GM12878 (cell line): Measurements from ENCODE around the gene RYK. TPM values are rescaled to one million over a fixed set of nuclear protein-coding genes. Genes with fewer than 3 reads are reported as not detected.

Experiments
- ATAC-seq: fragments of 200-7000 bp; cut with Tn5 transposase; 3 replicates; pipeline ENCODE4 v1.9.1; 2020; ENCODE audit warnings: mild to moderate bottlenecking, moderate library complexity
- BruUV-seq: library from RNA; stranded (reverse); fragments of 400-500 nt; replicated peaks from 2 replicates; lab custom pipeline; 2021; lab: Mats Ljungman, UMichigan
- CTCF ChIA-PET: fragments of 300-600 bp; sonication (Branson Sonifier 250); formaldehyde crosslinking; extraction: SDS; loops from one replicate; lab custom pipeline; 2021; ENCODE audit warnings: inconsistent platforms; lab: Yijun Ruan, JAX
- POLR2A ChIA-PET: fragments of 350-600 bp; formaldehyde crosslinking; extraction: SDS; loops from one replicate; lab custom pipeline; 2021; ENCODE audit warnings: inconsistent platforms; lab: Charles Lee
- RAD21 ChIA-PET: fragments of 300-600 bp; sonication (Branson Sonifier 250); formaldehyde crosslinking; loops from one replicate; lab custom pipeline; 2023; ENCODE audit warnings: antibody characterized with exemption; ENCODE audit not compliant: unreplicated experiment; lab: Charles Lee
- SMC1A ChIA-PET: fragments of 300-600 bp; sonication (Branson Sonifier 250); formaldehyde crosslinking; loops from one replicate; lab custom pipeline; 2023; ENCODE audit not compliant: unreplicated experiment, uncharacterized antibody; lab: Charles Lee
- DNase-seq: peaks from one replicate; pipeline ENCODE4 v3.0.0-alpha.2; 2011; ENCODE audit warnings: low read depth, low spot score
- FAIRE-seq: peaks from 3 replicates; lab custom pipeline; 2011; peaks lifted over from hg19 to GRCh38; lab: Jason Lieb, UNC
- H2AFZ ChIP-seq: 2 replicates; pipeline ENCODE4 v1.6.0; 2011; ENCODE audit warnings: low read depth, low read length, control low read depth; ENCODE audit not compliant: control insufficient read depth
- H3K27ac ChIP-seq: 2 replicates; pipeline ENCODE4 v1.5.1; 2011; ENCODE audit warnings: control low read depth; ENCODE audit not compliant: control insufficient read depth, insufficient read depth
- H3K27me3 ChIP-seq, 2 experiments: replicated peaks in 1 of 2; 2 replicates each; pipeline versions ENCODE4 v1.6.0 to v1.6.1; 2011; ENCODE audit warnings: low read length in 1 of 2; ENCODE audit not compliant: control insufficient read depth in 2 of 2, insufficient read depth in 2 of 2
- H3K36me3 ChIP-seq, 2 experiments: 2 replicates each; pipeline ENCODE4 v1.5.1; 2011; ENCODE audit warnings: low read length in 1 of 2; ENCODE audit not compliant: control insufficient read depth in 2 of 2, insufficient read depth in 2 of 2
- H3K4me1 ChIP-seq: 2 replicates; pipeline ENCODE4 v1.6.1; 2011; ENCODE audit warnings: mild to moderate bottlenecking, low read length, moderate library complexity, mixed read lengths; ENCODE audit not compliant: control insufficient read depth, insufficient read depth
- H3K4me2 ChIP-seq: 2 replicates; pipeline ENCODE4 v1.6.0; 2011; ENCODE audit warnings: control low read depth; ENCODE audit not compliant: control insufficient read depth, insufficient read depth
- H3K4me3 ChIP-seq: fragments of 200-600 bp; sonication (generic); 2 replicates; pipeline ENCODE4 v1.5.1; 2016
- H3K79me2 ChIP-seq: 2 replicates; pipeline ENCODE4 v1.6.0; 2011; ENCODE audit warnings: low read length; ENCODE audit not compliant: control insufficient read depth, insufficient read depth
- H3K9ac ChIP-seq: 2 replicates; pipeline ENCODE4 v1.8.0; 2011; ENCODE audit warnings: low read length, control low read depth, mixed read lengths; ENCODE audit not compliant: control insufficient read depth, insufficient read depth
- H3K9me3 ChIP-seq: replicated peaks from 3 replicates; pipeline ENCODE4 v1.5.1; 2011; ENCODE audit warnings: mild to moderate bottlenecking, low read length; ENCODE audit not compliant: control insufficient read depth, insufficient read depth
- H4K20me1 ChIP-seq: 2 replicates; pipeline ENCODE4 v1.6.0; 2011; ENCODE audit not compliant: control insufficient read depth, insufficient read depth
- ASH2L ChIP-seq: fragments of 300-600, 200-600 bp; sonication (generic); IDR thresholded peaks from 2 replicates; pipeline ENCODE4 v1.6.1; 2017; ENCODE audit warnings: low read depth, mild to moderate bottlenecking, borderline replicate concordance
- BCL11A ChIP-seq: IDR thresholded peaks from 2 replicates; pipeline ENCODE4 v1.6.1; 2011; ENCODE audit warnings: low read depth, low read length
- CBX5 ChIP-seq: sonication (generic); IDR thresholded peaks from 2 replicates; pipeline ENCODE4 v1.6.1; 2016; ENCODE audit warnings: low read depth, moderate library complexity, mild to moderate bottlenecking, inconsistent platforms
- GATAD2B ChIP-seq: fragments of 450-650 bp; conservative IDR thresholded peaks from 2 replicates; pipeline ENCODE4 v1.6.1; 2017; ENCODE audit warnings: low read depth, mild to moderate bottlenecking, moderate library complexity
- IRF4 ChIP-seq: IDR thresholded peaks from 2 replicates; pipeline ENCODE4 v1.6.1; 2011; ENCODE audit warnings: low read depth, low read length
- JUND ChIP-seq: IDR thresholded peaks from 2 replicates; pipeline ENCODE4 v1.6.1; 2012; ENCODE audit warnings: low read depth, mild to moderate bottlenecking, low read length, improper control_type of control experiment, moderate library complexity
- LARP7 ChIP-seq: fragments of 450-650 bp; IDR thresholded peaks from 2 replicates; pipeline ENCODE4 v1.6.1; 2017; ENCODE audit warnings: mild to moderate bottlenecking
- MYB ChIP-seq: fragments of 150-350 bp; IDR thresholded peaks from 2 replicates; pipeline ENCODE4 v1.6.1; 2014; ENCODE audit warnings: mild to moderate bottlenecking, low read depth, low read length, borderline replicate concordance
- NBN ChIP-seq: fragments of 450-650 bp; IDR thresholded peaks from 2 replicates; pipeline ENCODE4 v1.6.1; 2016
- NFIC ChIP-seq: IDR thresholded peaks from 2 replicates; pipeline ENCODE4 v1.6.1; 2012; ENCODE audit warnings: low read depth, mild to moderate bottlenecking, inconsistent platforms, low read length, moderate library complexity
- NFXL1 ChIP-seq: fragments of 450-650 bp; IDR thresholded peaks from 2 replicates; pipeline ENCODE4 v1.6.1; 2017; ENCODE audit warnings: antibody characterized with exemption, mild to moderate bottlenecking, borderline replicate concordance
- NFYA ChIP-seq: IDR thresholded peaks from 2 replicates; pipeline ENCODE4 v1.6.1; 2011; ENCODE audit warnings: low read depth, mild to moderate bottlenecking, low read length, improper control_type of control experiment, borderline replicate concordance
- NR2F1 ChIP-seq: fragments of 450-650 bp; conservative IDR thresholded peaks from 2 replicates; pipeline ENCODE4 v1.6.1; 2017; ENCODE audit warnings: mild to moderate bottlenecking
- RAD21 ChIP-seq: IDR thresholded peaks from 2 replicates; pipeline ENCODE4 v1.6.1; 2011; ENCODE audit warnings: mild to moderate bottlenecking, low read depth, low read length, moderate library complexity; ENCODE audit not compliant: insufficient read depth
- SMAD1 ChIP-seq: fragments of 450-650 bp; IDR thresholded peaks from 2 replicates; pipeline ENCODE4 v1.6.1; 2018; ENCODE audit warnings: mild to moderate bottlenecking, low read depth; ENCODE audit not compliant: partially characterized antibody
- SREBF2 ChIP-seq: IDR thresholded peaks from 2 replicates; pipeline ENCODE4 v1.6.1; 2012; ENCODE audit warnings: mild to moderate bottlenecking, low read length
- SRF ChIP-seq, 2 experiments: IDR thresholded peaks; 2 replicates each; pipeline ENCODE4 v1.6.1; 2011; ENCODE audit warnings: low read depth in 2 of 2, low read length in 2 of 2, mild to moderate bottlenecking in 1 of 2, moderate library complexity in 1 of 2
- TCF3 ChIP-seq: IDR thresholded peaks from 2 replicates; pipeline ENCODE4 v1.6.1; 2012; ENCODE audit warnings: low read depth, mild to moderate bottlenecking, low read length, borderline replicate concordance; ENCODE audit not compliant: insufficient read depth
- WRNIP1 ChIP-seq: IDR thresholded peaks from 2 replicates; pipeline ENCODE4 v1.6.1; 2011; ENCODE audit warnings: low read depth, low read length, improper control_type of control experiment, borderline replicate concordance
- ZNF207 ChIP-seq: fragments of 450-650 bp; IDR thresholded peaks from 2 replicates; pipeline ENCODE4 v1.6.1; 2014; ENCODE audit warnings: antibody characterized with exemption, mild to moderate bottlenecking, borderline replicate concordance
- ZZZ3 ChIP-seq: IDR thresholded peaks from 2 replicates; pipeline ENCODE4 v1.6.1; 2011; ENCODE audit warnings: low read depth; ENCODE audit not compliant: control insufficient read depth, insufficient read length
- WGBS: methylation state at CpG from one replicate; pipeline ENCODE4 v1.1.6; 2016; ENCODE audit warnings: low lambda C conversion rate; ENCODE audit not compliant: insufficient replicate concordance, insufficient coverage; ENCODE audit errors: missing lambda C conversion rate; 5-methylcytosine and 5-hydroxymethylcytosine counted together
- in situ Hi-C: fragments of 300-500 bp; cut with MboI; formaldehyde crosslinking; loops from 9 replicates; pipeline ENCODE4 v1.14.3; 2018; ENCODE audit warnings: mixed read lengths
- intact Hi-C: fragments of 100-400 bp; cut with micrococcal nuclease; formaldehyde crosslinking; loops from one replicate; pipeline ENCODE4 v1.14.2; 2022; ENCODE audit not compliant: unreplicated experiment
- polyA plus RNA-seq, 11 experiments: library from polyadenylated mRNA; depleted of rRNA in 4 of 11; unstranded in 6 of 11; stranded (reverse) in 5 of 11; fragments of >200 nt; fragmentation: Nextera tagmentation in 4 of 11; fragmentation: Illumina TruSeq in 1 of 11; extraction: Ambion mirVana in 4 of 11; extraction: Trizol in 1 of 11; gene quantifications; 1 replicate in 1 of 11; 2 replicates in 10 of 11; pipeline versions ENCODE4 v1.2.1 to v1.2.3, GENCODE V29; 2011 to 2016; ENCODE audit warnings: inconsistent platforms in 2 of 11, missing spikeins in 2 of 11, low read depth in 1 of 11
- total RNA-seq, 4 experiments: library from RNA; depleted of rRNA in 3 of 4; stranded (reverse); fragments of >200 nt in 3 of 4; fragmentation: Illumina TruSeq in 1 of 4; extraction: Trizol in 1 of 4; gene quantifications; 2 replicates each; pipeline versions ENCODE4 v1.2.1 to v1.2.3, GENCODE V29; 2013 to 2021
- TF ChIP-seq, protein P1 (sequence below): IDR thresholded peaks from 2 replicates; pipeline ENCODE4 v1.6.1; 2012; ENCODE audit warnings: low read depth, low read length, improper control_type of control experiment

Gene RYK
- total and polyA plus RNA-seq, 10 of the 15 experiments (the other 5 are each of a cell fraction or from before 2014, with no cell fraction given), result 2.0 to 25.1 (median 11.1) TPM

DNA sequence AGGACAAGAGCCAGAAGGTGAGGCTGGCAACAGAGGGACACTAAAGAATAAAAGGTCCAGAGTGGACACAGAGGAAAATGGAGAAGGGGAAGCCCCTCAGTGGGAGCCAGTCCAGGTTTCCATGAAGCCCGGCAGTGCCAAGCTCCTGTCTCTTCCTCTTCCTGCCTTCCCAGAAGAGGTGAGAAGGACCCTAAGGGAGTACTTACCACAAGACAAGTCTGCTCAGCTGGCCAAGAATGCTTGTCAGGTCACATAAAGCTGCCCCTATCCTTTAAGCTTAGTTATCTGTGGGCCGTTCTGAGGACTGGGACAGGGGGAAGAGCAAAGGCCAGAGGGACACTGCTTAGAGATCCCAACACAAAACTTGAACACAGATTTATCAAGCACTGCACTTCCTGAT lies 100.2 kb downstream of the RYK start:
- no peaks in the 10 kb centered on the region for H3K9me3 ChIP-seq
- ChIA-PET CTCF (no interaction called here), RAD21 (no interaction called here), POLR2A (no interaction called here), SMC1A (interaction anchor here (0.6 kb wide), 1 partner anchor 22 kb away, joined by 3 read pairs; no protein-coding TSS in a partner anchor)
- no peak for DNase-seq
- ATAC-seq, result no peak
- TF ChIP-seq ZZZ3 (no peak), GATAD2B (no peak), JUND (no peak), ASH2L (no peak), NR2F1 (no peak), NFIC (no peak), BCL11A (no peak), SRF (IDR thresholded peaks at IDR 0.05; ENCODE audit: low read depth in 2 of 2, low read length in 2 of 2) (no peak), RAD21 (no peak)
- intact Hi-C loops (no loop called here), in situ Hi-C loops (no loop called here)
- no peak for FAIRE-seq
- H3K27me3 ChIP-seq, result no peaks in the 10 kb centered on the region
- no peaks in the 10 kb centered on the region for H3K79me2 ChIP-seq
- no peak overlapping the region for H3K4me2 ChIP-seq
- H3K27ac ChIP-seq, result no peak overlapping the region
- no peaks in the 10 kb centered on the region; a peak in 1 of 4 replicates for H3K36me3 ChIP-seq
- H3K4me1 ChIP-seq, result no peaks in the 10 kb centered on the region
- no peak overlapping the region for H3K9ac ChIP-seq
- WGBS, result 94% methylated on average over 2 of the region's 2 CpGs
- BruUV-seq, result no TSS peak
- no peaks in the 10 kb centered on the region for H4K20me1 ChIP-seq
- H2AFZ ChIP-seq, result no peak overlapping the region
- no peak overlapping the region for H3K4me3 ChIP-seq

GRCh38 chr3:134149286-134149685 lies 101.4 kb downstream of the RYK start:
- CTCF ChIA-PET, result no interaction called here
- TF ChIP-seq, protein P1, sequence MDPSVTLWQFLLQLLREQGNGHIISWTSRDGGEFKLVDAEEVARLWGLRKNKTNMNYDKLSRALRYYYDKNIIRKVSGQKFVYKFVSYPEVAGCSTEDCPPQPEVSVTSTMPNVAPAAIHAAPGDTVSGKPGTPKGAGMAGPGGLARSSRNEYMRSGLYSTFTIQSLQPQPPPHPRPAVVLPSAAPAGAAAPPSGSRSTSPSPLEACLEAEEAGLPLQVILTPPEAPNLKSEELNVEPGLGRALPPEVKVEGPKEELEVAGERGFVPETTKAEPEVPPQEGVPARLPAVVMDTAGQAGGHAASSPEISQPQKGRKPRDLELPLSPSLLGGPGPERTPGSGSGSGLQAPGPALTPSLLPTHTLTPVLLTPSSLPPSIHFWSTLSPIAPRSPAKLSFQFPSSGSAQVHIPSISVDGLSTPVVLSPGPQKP, result no peak
- TF ChIP-seq CBX5, result no peak
- TF ChIP-seq NBN, result no peak
- TF ChIP-seq TCF3, result no peak
- no peak for TF ChIP-seq IRF4
- no peak for TF ChIP-seq SMAD1
- no peak for TF ChIP-seq BCL11A
- TF ChIP-seq SREBF2, result no peak
- no peak for TF ChIP-seq MYB
- no peak for TF ChIP-seq NFYA
- TF ChIP-seq NFXL1, result no peak
- no peak for TF ChIP-seq WRNIP1
- no peak for TF ChIP-seq ZNF207
- TF ChIP-seq LARP7, result no peak
- TF ChIP-seq, all 136 proteins: peak for 0

More at GRCh38 chr3:134149286-134149685, 101.4 kb downstream of the RYK start:
- Histone ChIP-seq H3K4me1 (no peaks in the 10 kb centered on the region; the same call in 1 of the 2 replicates), H3K9me3 (no peaks in the 10 kb centered on the region), H3K27me3 (no peaks in the 10 kb centered on the region), H3K4me3 (no peak overlapping the region), H3K27ac (no peak overlapping the region), H3K9ac (no peak overlapping the region), H4K20me1 (no peaks in the 10 kb centered on the region), H3K79me2 (no peaks in the 10 kb centered on the region), H3K4me2 (no peak overlapping the region), H2AFZ (no peak overlapping the region), H3K36me3 (no peaks in the 10 kb centered on the region; a peak in 1 of 4 replicates)
- WGBS, result 95% methylated on average over 2 of the region's 2 CpGs
- ATAC-seq (no peak), DNase-seq (no peak), FAIRE-seq (no peak)
- SMC1A ChIA-PET, result no interaction called here
- BruUV-seq, result no TSS peak
- POLR2A ChIA-PET, result no interaction called here
- intact Hi-C loops (no loop called here), in situ Hi-C loops (no loop called here)
- RAD21 ChIA-PET, result no interaction called here
